ENCODE results near the gene LRRC70.

Gene LRRC70

GRCh38 chr5:62576570-62577170, 1.9 kb upstream of the LRRC70 start:
- DNase-seq, result no peak

- DNase-seq, result no peak
Measured at GRCh38 chr5:62577488-62577887, 1.1 kb upstream of the LRRC70 start.

- no peak for DNase-seq
Measured at GRCh38 chr5:62579761-62580160, 1.1 kb downstream of the LRRC70 start.

- no peak for DNase-seq
Measured at GRCh38 chr5:62581836-62582597, 3.4 kb downstream of the LRRC70 start.

- DNase-seq, result no peak
Measured at GRCh38 chr5:62584391-62584790, 5.8 kb downstream of the LRRC70 start.

- DNase-seq, result no peak
Measured at GRCh38 chr5:62585306-62585705, 6.7 kb downstream of the LRRC70 start.

GRCh38 chr5:62585751-62586150, 7.1 kb downstream of the LRRC70 start:
- DNase-seq, result no peak

GRCh38 chr5:62587737-62588136, 9.1 kb downstream of the LRRC70 start:
- DNase-seq, result no peak

- no peak for DNase-seq
Measured at GRCh38 chr5:62588668-62589067, 10.0 kb downstream of the LRRC70 start.

GRCh38 chr5:62589504-62589903, 10.9 kb downstream of the LRRC70 start:
- no peak for DNase-seq

- no peak for DNase-seq
Measured at GRCh38 chr5:62590387-62590786, 11.8 kb downstream of the LRRC70 start.

GRCh38 chr5:62592558-62592957, 13.9 kb downstream of the LRRC70 start:
- no peak for DNase-seq

GRCh38 chr5:62593331-62593730, 14.7 kb downstream of the LRRC70 start:
- DNase-seq, result no peak

GRCh38 chr5:62594364-62594984, 15.9 kb downstream of the LRRC70 start:
- no peak for DNase-seq

- DNase-seq, result no peak
Measured at GRCh38 chr5:62596096-62596495, 17.5 kb downstream of the LRRC70 start.

- no peak for DNase-seq
Measured at GRCh38 chr5:62596691-62597090, 18.1 kb downstream of the LRRC70 start.

GRCh38 chr5:62597314-62597713, 18.7 kb downstream of the LRRC70 start:
- no peak for DNase-seq

- no peak for DNase-seq
Measured at GRCh38 chr5:62600560-62601252, 22.1 kb downstream of the LRRC70 start.

GRCh38 chr5:62603934-62604333, 25.3 kb downstream of the LRRC70 start:
- no peak for DNase-seq

- DNase-seq, result no peak
Measured at GRCh38 chr5:62605638-62606037, 27.0 kb downstream of the LRRC70 start.

GRCh38 chr5:62606878-62607277, 28.3 kb downstream of the LRRC70 start:
- no peak for DNase-seq

- no peak for DNase-seq
Measured at GRCh38 chr5:62607615-62608014, 29.0 kb downstream of the LRRC70 start.

All from KG1 (cell line).